T-helper 2 cell treated with Interferon-gamma antibody and Interleukin-4, amounts not matched to agents 5 μg/mL and 100 μg/mL, for 36 hours (primary cell): ENCODE results near the gene HSPA9.
A peak's percentile ranks its signal among the peaks of the same experiment; 100 is the strongest.

Experiments
- DNase-seq: peaks from one replicate; pipeline ENCODE4 v3.0.0; 2021; ENCODE audit warnings: low spot score
- H3K27ac Mint-ChIP-seq: one replicate; pipeline ENCODE4 v1.8.0; 2021; ENCODE audit warnings: mild to moderate bottlenecking, mixed read lengths
- H3K27me3 Mint-ChIP-seq: one replicate; pipeline ENCODE4 v1.8.0; 2021; ENCODE audit warnings: low read depth, mixed read lengths
- H3K36me3 Mint-ChIP-seq: one replicate; pipeline ENCODE4 v1.8.0; 2021; ENCODE audit warnings: low read depth, mixed read lengths
- H3K4me1 Mint-ChIP-seq: one replicate; pipeline ENCODE4 v1.8.0; 2021; ENCODE audit warnings: low read depth, mixed read lengths
- H3K4me3 Mint-ChIP-seq: one replicate; pipeline ENCODE4 v1.8.0; 2022; ENCODE audit warnings: mild to moderate bottlenecking, moderate library complexity, mixed read lengths
- H3K9me3 Mint-ChIP-seq: one replicate; pipeline ENCODE4 v1.8.0; 2021; ENCODE audit warnings: mixed read lengths

The HSPA9 gene

GRCh38 chr5:138603249-138603920 lies 28.2 kb upstream of the HSPA9 start:
- Mint-ChIP-seq H3K9me3 (no peaks in the 10 kb centered on the region), H3K4me3 (no peak overlapping the region)

GRCh38 chr5:138602371-138603000 lies 27.3 kb upstream of the HSPA9 start:
- no peaks in the 10 kb centered on the region for H3K9me3 Mint-ChIP-seq
- no peak for DNase-seq
- no peaks in the 10 kb centered on the region for H3K36me3 Mint-ChIP-seq
- H3K27me3 Mint-ChIP-seq, result peaks cover 21% of the 10 kb centered on the region
- no peak overlapping the region for H3K27ac Mint-ChIP-seq
- H3K4me1 Mint-ChIP-seq, result no peaks in the 10 kb centered on the region
- H3K4me3 Mint-ChIP-seq, result no peak overlapping the region

More at GRCh38 chr5:138603249-138603920, 28.2 kb upstream of the HSPA9 start:
- DNase-seq, result peak; percentile 41
- Mint-ChIP-seq H3K36me3 (no peaks in the 10 kb centered on the region), H3K27me3 (peaks cover 25% of the 10 kb centered on the region), H3K27ac (no peak overlapping the region), H3K4me1 (no peaks in the 10 kb centered on the region)

- no peaks in the 10 kb centered on the region for H3K9me3 Mint-ChIP-seq
- no peak for DNase-seq
- no peak overlapping the region for H3K4me3 Mint-ChIP-seq
- no peaks in the 10 kb centered on the region for H3K4me1 Mint-ChIP-seq
- no peaks in the 10 kb centered on the region for H3K36me3 Mint-ChIP-seq
- no peak overlapping the region for H3K27ac Mint-ChIP-seq
- H3K27me3 Mint-ChIP-seq, result peaks cover 24% of the 10 kb centered on the region
Observed at GRCh38 chr5:138601444-138601843, 26.2 kb upstream of the HSPA9 start.

GRCh38 chr5:138600446-138600845 lies 25.2 kb upstream of the HSPA9 start:
- H3K27me3 Mint-ChIP-seq, result peaks cover 18% of the 10 kb centered on the region
- no peaks in the 10 kb centered on the region for H3K9me3 Mint-ChIP-seq
- no peak overlapping the region for H3K27ac Mint-ChIP-seq
- H3K36me3 Mint-ChIP-seq, result no peaks in the 10 kb centered on the region
- H3K4me1 Mint-ChIP-seq, result no peaks in the 10 kb centered on the region
- H3K4me3 Mint-ChIP-seq, result no peak overlapping the region
- DNase-seq, result no peak

- no peak overlapping the region for H3K27ac Mint-ChIP-seq
- H3K9me3 Mint-ChIP-seq, result no peaks in the 10 kb centered on the region
- no peaks in the 10 kb centered on the region for H3K4me1 Mint-ChIP-seq
- no peak overlapping the region for H3K4me3 Mint-ChIP-seq
- H3K36me3 Mint-ChIP-seq, result no peaks in the 10 kb centered on the region
- DNase-seq, result no peak
- peaks cover 22% of the 10 kb centered on the region for H3K27me3 Mint-ChIP-seq
Observed at GRCh38 chr5:138597661-138598400, 22.6 kb upstream of the HSPA9 start.

- Mint-ChIP-seq H3K4me1 (no peaks in the 10 kb centered on the region), H3K4me3 (no peak overlapping the region), H3K27ac (no peak overlapping the region), H3K36me3 (no peaks in the 10 kb centered on the region), H3K9me3 (no peaks in the 10 kb centered on the region), H3K27me3 (peaks cover 12% of the 10 kb centered on the region)
- no peak for DNase-seq
Observed at GRCh38 chr5:138596105-138596881, 21.1 kb upstream of the HSPA9 start.

GRCh38 chr5:138595180-138595795 lies 20.1 kb upstream of the HSPA9 start:
- Mint-ChIP-seq H3K36me3 (no peaks in the 10 kb centered on the region), H3K27ac (no peak overlapping the region), H3K4me3 (no peak overlapping the region), H3K27me3 (peaks cover 13% of the 10 kb centered on the region), H3K9me3 (no peaks in the 10 kb centered on the region), H3K4me1 (no peaks in the 10 kb centered on the region)
- DNase-seq, result no peak

- H3K9me3 Mint-ChIP-seq, result no peaks in the 10 kb centered on the region
- peaks cover 13% of the 10 kb centered on the region for H3K27me3 Mint-ChIP-seq
- H3K4me1 Mint-ChIP-seq, result no peaks in the 10 kb centered on the region
- H3K4me3 Mint-ChIP-seq, result no peak overlapping the region
- no peaks in the 10 kb centered on the region for H3K36me3 Mint-ChIP-seq
- no peak for DNase-seq
- H3K27ac Mint-ChIP-seq, result no peak overlapping the region
Observed at GRCh38 chr5:138594305-138595058, 19.3 kb upstream of the HSPA9 start.

- peaks cover 30% of the 10 kb centered on the region for H3K27me3 Mint-ChIP-seq
- H3K27ac Mint-ChIP-seq, result no peak overlapping the region
- H3K4me1 Mint-ChIP-seq, result no peaks in the 10 kb centered on the region
- no peaks in the 10 kb centered on the region for H3K9me3 Mint-ChIP-seq
- no peaks in the 10 kb centered on the region for H3K36me3 Mint-ChIP-seq
- no peak for DNase-seq
- no peak overlapping the region for H3K4me3 Mint-ChIP-seq
Observed at GRCh38 chr5:138588013-138588788, 13.0 kb upstream of the HSPA9 start.

GRCh38 chr5:138585157-138585556 lies 10.0 kb upstream of the HSPA9 start:
- no peak for DNase-seq
- H3K9me3 Mint-ChIP-seq, result no peaks in the 10 kb centered on the region
- H3K4me1 Mint-ChIP-seq, result no peaks in the 10 kb centered on the region

GRCh38 chr5:138583984-138584637 lies 8.9 kb upstream of the HSPA9 start:
- peaks cover 4% of the 10 kb centered on the region for H3K4me1 Mint-ChIP-seq
- DNase-seq, result no peak
- no peak overlapping the region for H3K4me3 Mint-ChIP-seq
- H3K36me3 Mint-ChIP-seq, result no peaks in the 10 kb centered on the region
- no peak overlapping the region for H3K27ac Mint-ChIP-seq
- H3K27me3 Mint-ChIP-seq, result peaks cover 28% of the 10 kb centered on the region
- no peaks in the 10 kb centered on the region for H3K9me3 Mint-ChIP-seq

More at GRCh38 chr5:138585157-138585556, 10.0 kb upstream of the HSPA9 start:
- H3K36me3 Mint-ChIP-seq, result no peaks in the 10 kb centered on the region
- no peak overlapping the region for H3K27ac Mint-ChIP-seq
- H3K4me3 Mint-ChIP-seq, result no peak overlapping the region
- H3K27me3 Mint-ChIP-seq, result peaks cover 28% of the 10 kb centered on the region

GRCh38 chr5:138582959-138583358 lies 7.8 kb upstream of the HSPA9 start:
- H3K4me3 Mint-ChIP-seq, result no peak overlapping the region
- H3K27ac Mint-ChIP-seq, result no peak overlapping the region
- peaks cover 17% of the 10 kb centered on the region for H3K27me3 Mint-ChIP-seq
- H3K4me1 Mint-ChIP-seq, result peaks cover 6% of the 10 kb centered on the region
- H3K36me3 Mint-ChIP-seq, result no peaks in the 10 kb centered on the region
- H3K9me3 Mint-ChIP-seq, result no peaks in the 10 kb centered on the region
- DNase-seq, result no peak
